Natural killer cell (primary cell): ENCODE measurements around the gene TRAPPC8. TPM values are rescaled to one million over a fixed set of nuclear protein-coding genes. Genes with fewer than 3 reads are reported as not detected.

Source experiments
- ATAC-seq, 3 donors: fragments of 150-1000 bp in 2 of 3; fragments of 200-7000 bp in 1 of 3; cut with Tn5 transposase; 1 replicate in 1 of 3; 2 replicates in 2 of 3; pipeline ENCODE4 v1.10.0; 2021; ENCODE audit warnings: mild to moderate bottlenecking in 2 of 3, moderate library complexity in 2 of 3
- DNase-seq, 2 donors: peaks; one replicate each; pipeline versions ENCODE4 v3.0.0 to v3.0.0-alpha.2; 2013 to 2021; ENCODE audit warnings: mixed read lengths in 1 of 2
- H3K27ac ChIP-seq: one replicate; pipeline ENCODE4 v1.5.1; 2013; ENCODE audit warnings: mild to moderate bottlenecking, low read length
- H3K27me3 ChIP-seq: one replicate; pipeline ENCODE4 v1.6.1; 2013; ENCODE audit warnings: low read length; ENCODE audit not compliant: control insufficient read depth, insufficient read depth
- H3K36me3 ChIP-seq: one replicate; pipeline ENCODE4 v1.6.1; 2013; ENCODE audit warnings: low read length; ENCODE audit not compliant: control insufficient read depth, insufficient read depth
- H3K4me1 ChIP-seq: one replicate; pipeline ENCODE4 v1.6.1; 2013; ENCODE audit warnings: low read length; ENCODE audit not compliant: control insufficient read depth, insufficient read depth
- H3K4me3 ChIP-seq: one replicate; pipeline ENCODE4 v1.5.1; 2013; ENCODE audit warnings: low read length
- H3K9me3 ChIP-seq: one replicate; pipeline ENCODE4 v1.6.1; 2013; ENCODE audit warnings: low read length; ENCODE audit not compliant: control insufficient read depth, insufficient read depth
- H3K27ac Mint-ChIP-seq, 2 donors: one replicate each; pipeline ENCODE4 v1.8.0; 2022; ENCODE audit warnings: mild to moderate bottlenecking in 2 of 2, mixed read lengths in 2 of 2, moderate library complexity in 1 of 2
- H3K27me3 Mint-ChIP-seq, 2 donors: one replicate each; pipeline ENCODE4 v1.8.0; 2022; ENCODE audit warnings: low read depth in 2 of 2, mixed read lengths in 2 of 2
- H3K36me3 Mint-ChIP-seq: one replicate; pipeline ENCODE4 v1.8.0; 2022; ENCODE audit warnings: mixed read lengths
- H3K4me1 Mint-ChIP-seq, 2 donors: one replicate each; pipeline ENCODE4 v1.8.0; 2022; ENCODE audit warnings: mixed read lengths in 2 of 2
- H3K4me3 Mint-ChIP-seq: one replicate; pipeline ENCODE4 v1.8.0; 2022; ENCODE audit warnings: mild to moderate bottlenecking, moderate library complexity, mixed read lengths
- H3K9me3 Mint-ChIP-seq, 2 donors: one replicate each; pipeline ENCODE4 v1.8.0; 2022; ENCODE audit warnings: mixed read lengths in 2 of 2
- CTCF ChIP-seq: fragments of 200-600 bp; IDR thresholded peaks from one replicate; pipeline ENCODE4 v1.8.0; 2022; ENCODE audit warnings: antibody characterized with exemption
- WGBS: methylation state at CpG from one replicate; pipeline ENCODE4 v1.1.7; 2013; ENCODE audit warnings: missing lambda C conversion rate; ENCODE audit not compliant: insufficient coverage; 5-methylcytosine and 5-hydroxymethylcytosine counted together
- intact Hi-C: fragments of 100-400 bp; cut with micrococcal nuclease; formaldehyde crosslinking; loops from one replicate; pipeline ENCODE4 v1.14.2; 2022
- total RNA-seq, 4 donors: library from RNA; stranded (reverse); fragments of 120-200 nt in 1 of 4; gene quantifications; one replicate each; pipeline versions ENCODE4 v1.2.3 to v1.2.4, GENCODE V29; 2013 to 2022

Gene TRAPPC8
- total RNA-seq, 3 donors from 2014 or later (not counting 1 experiment from before 2014, with no cell fraction given), result 38.5 to 51.2 (median 41.4) TPM

- Histone ChIP-seq H3K4me3 (no peak overlapping the region), H3K9me3 (peaks cover 26% of the 10 kb centered on the region), H3K36me3 (no peaks in the 10 kb centered on the region), H3K4me1 (peaks cover 6% of the 10 kb centered on the region), H3K27me3 (no peaks in the 10 kb centered on the region), H3K27ac (no peak overlapping the region)
- H3K36me3 Mint-ChIP-seq, result peaks cover 9% of the 10 kb centered on the region
- 91% methylated on average over 5 of the region's 5 CpGs for WGBS
- H3K27me3 Mint-ChIP-seq, result no peaks in the 10 kb centered on the region
- DNase-seq (no peak), ATAC-seq (no peak)
- H3K27ac Mint-ChIP-seq, result no peak overlapping the region
- H3K4me3 Mint-ChIP-seq, result no peak overlapping the region
- peaks cover 8 to 9% of the 10 kb centered on the region in 2 donors for H3K4me1 Mint-ChIP-seq
- TF ChIP-seq CTCF, result no peak
- intact Hi-C loops, result loop anchor here (5.0 kb wide), 1 partner anchor 421 kb away; no protein-coding TSS in a partner anchor
- H3K9me3 Mint-ChIP-seq, result peaks cover 7 to 10% of the 10 kb centered on the region in 2 donors
Observed at GRCh38 chr18:31978616-31979015, 35.7 kb upstream of the TRAPPC8 start.

- Mint-ChIP-seq H3K9me3 (peaks cover 7 to 10% of the 10 kb centered on the region in 2 donors), H3K4me3 (no peak overlapping the region), H3K27ac (no peak overlapping the region), H3K27me3 (no peaks in the 10 kb centered on the region), H3K36me3 (peaks cover 9% of the 10 kb centered on the region), H3K4me1 (no peaks in the 10 kb centered on the region)
- H3K27me3 ChIP-seq, result no peaks in the 10 kb centered on the region
- intact Hi-C loops, result loop anchor here (1.0 to 5.0 kb wide), 2 partner anchors 236 to 420 kb away; no protein-coding TSS in a partner anchor
- H3K36me3 ChIP-seq, result no peaks in the 10 kb centered on the region
- H3K4me1 ChIP-seq, result no peaks in the 10 kb centered on the region
- no peak overlapping the region for H3K27ac ChIP-seq
- TF ChIP-seq CTCF, result peak; percentile 57
- DNase-seq (peak in 1 of 2 donors; percentile 68), ATAC-seq (peak; percentile 48 to 52 (median 49))
- WGBS, result 94% methylated on average over 8 of the region's 9 CpGs
- H3K9me3 ChIP-seq, result peaks cover 38% of the 10 kb centered on the region
- no peak overlapping the region for H3K4me3 ChIP-seq
Observed at GRCh38 chr18:31977270-31977872, 34.4 kb upstream of the TRAPPC8 start.

- no peak for DNase-seq
- TF ChIP-seq CTCF, result no peak
- Histone ChIP-seq H3K36me3 (no peaks in the 10 kb centered on the region), H3K4me1 (no peaks in the 10 kb centered on the region), H3K4me3 (no peak overlapping the region), H3K27ac (no peak overlapping the region), H3K27me3 (no peaks in the 10 kb centered on the region), H3K9me3 (peaks cover 39% of the 10 kb centered on the region)
- Mint-ChIP-seq H3K4me1 (no peaks in the 10 kb centered on the region), H3K9me3 (peaks cover 7 to 10% of the 10 kb centered on the region in 2 donors), H3K27ac (no peak overlapping the region), H3K36me3 (peaks cover 9% of the 10 kb centered on the region), H3K27me3 (no peaks in the 10 kb centered on the region), H3K4me3 (no peak overlapping the region)
- intact Hi-C loops, result loop anchor here (5.0 kb wide), 1 partner anchor 419 kb away; no protein-coding TSS in a partner anchor
- WGBS, result 87% methylated on average over 3 of the region's 3 CpGs
- no peak for ATAC-seq
Observed at GRCh38 chr18:31976242-31976641, 33.3 kb upstream of the TRAPPC8 start.
